K562 (cell line): ENCODE measurements around the gene BLCAP. TPM values are rescaled to one million over a fixed set of nuclear protein-coding genes. Genes with fewer than 3 reads are reported as not detected.
A peak's percentile ranks its signal among the peaks of the same experiment; 100 is the strongest.

Source experiments
- BMI1 ChIP-seq: fragments of 150-350 bp; IDR thresholded peaks from 2 replicates; pipeline ENCODE4 v1.6.1; 2014; ENCODE audit warnings: low read length
- CBX5 ChIP-seq: IDR thresholded peaks from 2 replicates; pipeline ENCODE4 v1.6.1; 2014; ENCODE audit warnings: low read depth, borderline replicate concordance
- CEBPG ChIP-seq, 3 experiments: fragments of 200-800 bp in 1 of 3; sonication (Bioruptor generic) in 1 of 3; sonication (generic) in 1 of 3; formaldehyde crosslinking in 1 of 3; IDR thresholded peaks in 2 of 3; conservative IDR thresholded peaks in 1 of 3; 2 replicates each; pipeline versions ENCODE4 v1.6.1 to v1.8.0; 2016 to 2022; ENCODE audit warnings: missing compliant biosample characterization in 2 of 3, missing genetic modification characterization in 2 of 3, mild to moderate bottlenecking in 1 of 3, missing genetic modification reagents in 1 of 3
- GATA2 ChIP-seq: sonication (generic); formaldehyde crosslinking; IDR thresholded peaks from 2 replicates; pipeline ENCODE4 v1.4.0; 2020; ENCODE audit warnings: mild to moderate bottlenecking, missing genetic modification reagents
- HDAC2 ChIP-seq: fragments of 450-650 bp; IDR thresholded peaks from 2 replicates; pipeline ENCODE4 v1.6.1; 2016; ENCODE audit warnings: mild to moderate bottlenecking
- JUND ChIP-seq, 2 experiments: IDR thresholded peaks; 2 replicates in 1 of 2; 3 replicates in 1 of 2; pipeline ENCODE4 v1.6.1; 2011; ENCODE audit warnings: borderline replicate concordance in 2 of 2, low read depth in 2 of 2, low read length in 2 of 2, improper control_type of control experiment in 1 of 2, missing biosample characterization in 1 of 2, missing genetic modification characterization in 1 of 2, missing genetic modification reagents in 1 of 2
- PYGO2 ChIP-seq: fragments of 450-650 bp; IDR thresholded peaks from 2 replicates; pipeline ENCODE4 v1.6.1; 2016; ENCODE audit warnings: mild to moderate bottlenecking, missing genetic modification characterization, moderate library complexity, missing compliant biosample characterization
- SIX5 ChIP-seq, 2 experiments: IDR thresholded peaks; 2 replicates each; pipeline ENCODE4 v1.6.1; 2011; ENCODE audit warnings: low read length in 2 of 2, borderline replicate concordance in 1 of 2, low read depth in 1 of 2, mild to moderate bottlenecking in 1 of 2, moderate library complexity in 1 of 2; ENCODE audit not compliant: insufficient read depth in 1 of 2
- SMAD1 ChIP-seq: fragments of 150-350 bp; IDR thresholded peaks from 2 replicates; pipeline ENCODE4 v1.6.1; 2014; ENCODE audit warnings: low read length, low read depth; ENCODE audit not compliant: partially characterized antibody
- SREBF2 ChIP-seq: sonication (generic); formaldehyde crosslinking; IDR thresholded peaks from 2 replicates; pipeline ENCODE4 v1.4.0; 2020; ENCODE audit warnings: mild to moderate bottlenecking, missing genetic modification reagents
- STAT5B ChIP-seq: fragments of 250-450 bp; sonication (Bioruptor Pico); IDR thresholded peaks from 2 replicates; pipeline ENCODE4 v1.8.0; 2021; ENCODE audit warnings: mild to moderate bottlenecking, inconsistent platforms
- YY1 ChIP-seq, 3 experiments: IDR thresholded peaks; 2 replicates each; pipeline ENCODE4 v1.6.1; 2011; ENCODE audit warnings: low read length in 2 of 3, mild to moderate bottlenecking in 2 of 3, moderate library complexity in 2 of 3, borderline replicate concordance in 1 of 3, control low read depth in 1 of 3, low read depth in 1 of 3; ENCODE audit not compliant: insufficient read depth in 3 of 3, insufficient replicate concordance in 2 of 3, control insufficient read depth in 1 of 3, insufficient read length in 1 of 3; ENCODE audit errors: extremely low read depth in 1 of 3
- ZBTB1 ChIP-seq: sonication (generic); formaldehyde crosslinking; IDR thresholded peaks from 2 replicates; pipeline ENCODE4 v1.8.1; 2023; ENCODE audit warnings: missing genetic modification reagents, low read depth, mild to moderate bottlenecking, borderline replicate concordance
- ZBTB17 ChIP-seq: fragments of 450-650 bp; formaldehyde crosslinking; IDR thresholded peaks from 2 replicates; pipeline ENCODE4 v1.4.0; 2020; ENCODE audit warnings: mild to moderate bottlenecking
- ZNF57 ChIP-seq: fragments of 450-650 bp; formaldehyde crosslinking; IDR thresholded peaks from 2 replicates; pipeline ENCODE4 v1.4.0; 2020; ENCODE audit warnings: mild to moderate bottlenecking, moderate library complexity
- ZNF75A ChIP-seq: fragments of 450-650 bp; formaldehyde crosslinking; IDR thresholded peaks from 2 replicates; pipeline ENCODE4 v1.4.0; 2020; ENCODE audit warnings: mild to moderate bottlenecking
- polyA plus RNA-seq, 8 experiments: library from polyadenylated mRNA; depleted of rRNA in 4 of 8; stranded (reverse) in 5 of 8; unstranded in 3 of 8; fragments of >200 nt; fragmentation: Nextera tagmentation in 2 of 8; fragmentation: Illumina TruSeq in 1 of 8; extraction: Ambion mirVana in 2 of 8; extraction: Trizol in 1 of 8; gene quantifications; 2 replicates each; pipeline versions ENCODE4 v1.2.1 to v1.2.3, GENCODE V29; 2011 to 2014; ENCODE audit warnings: inconsistent platforms in 1 of 8, missing spikeins in 1 of 8
- total RNA-seq, 7 experiments: library from RNA; depleted of rRNA in 6 of 7; stranded (reverse); fragments of >200 nt in 6 of 7; fragmentation: Illumina TruSeq in 2 of 7; extraction: Trizol in 2 of 7; gene quantifications; 2 replicates each; pipeline versions ENCODE4 v1.2.1 to v1.2.3, GENCODE V29; 2011 to 2021; ENCODE audit warnings: low replicate concordance in 1 of 7
- TF ChIP-seq, protein P1 (sequence below): fragments of 150-350 bp; conservative IDR thresholded peaks from 2 replicates; pipeline ENCODE4 v1.6.1; 2014; ENCODE audit warnings: low read length
- TF ChIP-seq, protein P2 (sequence below): fragments of 250-450 bp; sonication (Bioruptor Pico); IDR thresholded peaks from 2 replicates; pipeline ENCODE4 v1.5.0; 2021; ENCODE audit warnings: mild to moderate bottlenecking, borderline replicate concordance
- TF ChIP-seq, protein P3 (sequence below): fragments of 250-450 bp; sonication (Bioruptor Pico); IDR thresholded peaks from 2 replicates; pipeline ENCODE4 v1.6.1; 2021; ENCODE audit warnings: mild to moderate bottlenecking
- TF ChIP-seq, protein P4 (sequence below): IDR thresholded peaks from 2 replicates; pipeline ENCODE4 v1.6.1; 2016; ENCODE audit warnings: missing genetic modification characterization, missing compliant biosample characterization

The BLCAP gene
- total and polyA plus RNA-seq, 9 of the 15 experiments (the other 6 are each of a cell fraction or from before 2014, with no cell fraction given): 16.9 to 41.5 (median 27.6) TPM

DNA sequence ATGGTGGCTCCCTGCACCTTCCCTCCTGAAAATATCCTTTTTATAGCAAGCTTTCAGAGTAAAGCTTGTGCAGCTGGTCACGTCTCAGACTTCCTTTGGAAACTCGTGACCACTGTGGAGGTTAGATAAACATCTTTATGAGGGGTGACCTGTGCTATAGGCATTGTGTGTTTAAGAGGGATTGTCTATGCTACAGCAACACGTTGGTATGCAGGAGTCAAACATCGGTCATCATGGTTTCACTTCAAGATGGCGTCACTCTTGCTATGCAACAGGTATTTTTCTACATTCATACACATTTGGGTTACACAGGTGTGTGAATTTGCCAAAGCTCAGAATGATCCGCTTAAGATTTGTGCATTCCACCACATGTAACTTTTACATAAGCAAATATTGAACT, 14.6 kb upstream of the BLCAP start (continued):
- TF ChIP-seq PYGO2 (tag): peak; percentile 83
- no peak for TF ChIP-seq CBX5
- TF ChIP-seq, protein P1, sequence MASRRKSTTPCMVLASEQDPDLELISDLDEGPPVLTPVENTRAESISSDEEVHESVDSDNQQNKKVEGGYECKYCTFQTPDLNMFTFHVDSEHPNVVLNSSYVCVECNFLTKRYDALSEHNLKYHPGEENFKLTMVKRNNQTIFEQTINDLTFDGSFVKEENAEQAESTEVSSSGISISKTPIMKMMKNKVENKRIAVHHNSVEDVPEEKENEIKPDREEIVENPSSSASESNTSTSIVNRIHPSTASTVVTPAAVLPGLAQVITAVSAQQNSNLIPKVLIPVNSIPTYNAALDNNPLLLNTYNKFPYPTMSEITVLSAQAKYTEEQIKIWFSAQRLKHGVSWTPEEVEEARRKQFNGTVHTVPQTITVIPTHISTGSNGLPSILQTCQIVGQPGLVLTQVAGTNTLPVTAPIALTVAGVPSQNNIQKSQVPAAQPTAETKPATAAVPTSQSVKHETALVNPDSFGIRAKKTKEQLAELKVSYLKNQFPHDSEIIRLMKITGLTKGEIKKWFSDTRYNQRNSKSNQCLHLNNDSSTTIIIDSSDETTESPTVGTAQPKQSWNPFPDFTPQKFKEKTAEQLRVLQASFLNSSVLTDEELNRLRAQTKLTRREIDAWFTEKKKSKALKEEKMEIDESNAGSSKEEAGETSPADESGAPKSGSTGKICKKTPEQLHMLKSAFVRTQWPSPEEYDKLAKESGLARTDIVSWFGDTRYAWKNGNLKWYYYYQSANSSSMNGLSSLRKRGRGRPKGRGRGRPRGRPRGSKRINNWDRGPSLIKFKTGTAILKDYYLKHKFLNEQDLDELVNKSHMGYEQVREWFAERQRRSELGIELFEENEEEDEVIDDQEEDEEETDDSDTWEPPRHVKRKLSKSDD: no peak
- no peak for TF ChIP-seq ZBTB1 (CRISPR knock-in tag)
- TF ChIP-seq SREBF2 (CRISPR knock-in tag): no peak
- TF ChIP-seq ZNF75A (CRISPR knock-in tag): peak; percentile 89
- TF ChIP-seq, protein P2, sequence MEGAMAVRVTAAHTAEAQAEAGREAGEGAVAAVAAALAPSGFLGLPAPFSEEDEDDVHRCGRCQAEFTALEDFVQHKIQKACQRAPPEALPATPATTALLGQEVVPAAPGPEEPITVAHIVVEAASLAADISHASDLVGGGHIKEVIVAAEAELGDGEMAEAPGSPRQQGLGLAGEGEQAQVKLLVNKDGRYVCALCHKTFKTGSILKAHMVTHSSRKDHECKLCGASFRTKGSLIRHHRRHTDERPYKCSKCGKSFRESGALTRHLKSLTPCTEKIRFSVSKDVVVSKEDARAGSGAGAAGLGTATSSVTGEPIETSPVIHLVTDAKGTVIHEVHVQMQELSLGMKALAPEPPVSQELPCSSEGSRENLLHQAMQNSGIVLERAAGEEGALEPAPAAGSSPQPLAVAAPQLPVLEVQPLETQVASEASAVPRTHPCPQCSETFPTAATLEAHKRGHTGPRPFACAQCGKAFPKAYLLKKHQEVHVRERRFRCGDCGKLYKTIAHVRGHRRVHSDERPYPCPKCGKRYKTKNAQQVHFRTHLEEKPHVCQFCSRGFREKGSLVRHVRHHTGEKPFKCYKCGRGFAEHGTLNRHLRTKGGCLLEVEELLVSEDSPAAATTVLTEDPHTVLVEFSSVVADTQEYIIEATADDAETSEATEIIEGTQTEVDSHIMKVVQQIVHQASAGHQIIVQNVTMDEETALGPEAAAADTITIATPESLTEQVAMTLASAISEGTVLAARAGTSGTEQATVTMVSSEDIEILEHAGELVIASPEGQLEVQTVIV: peak; percentile 74; the same call in 1 of the 2 replicates
- TF ChIP-seq, protein P3, sequence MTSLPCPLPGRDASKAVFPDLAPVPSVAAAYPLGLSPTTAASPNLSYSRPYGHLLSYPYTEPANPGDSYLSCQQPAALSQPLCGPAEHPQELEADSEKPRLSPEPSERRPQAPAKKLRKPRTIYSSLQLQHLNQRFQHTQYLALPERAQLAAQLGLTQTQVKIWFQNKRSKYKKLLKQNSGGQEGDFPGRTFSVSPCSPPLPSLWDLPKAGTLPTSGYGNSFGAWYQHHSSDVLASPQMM (CRISPR knock-in tag): no peak
- TF ChIP-seq YY1 (IDR thresholded peaks at IDR 0.05; ENCODE audit: borderline replicate concordance in 1 of 3, control insufficient read depth in 1 of 3, extremely low read depth in 1 of 3, insufficient read depth in 3 of 3, insufficient read length in 1 of 3, insufficient replicate concordance in 2 of 3, low read depth in 1 of 3, low read length in 2 of 3): no peak
- TF ChIP-seq, protein P4, sequence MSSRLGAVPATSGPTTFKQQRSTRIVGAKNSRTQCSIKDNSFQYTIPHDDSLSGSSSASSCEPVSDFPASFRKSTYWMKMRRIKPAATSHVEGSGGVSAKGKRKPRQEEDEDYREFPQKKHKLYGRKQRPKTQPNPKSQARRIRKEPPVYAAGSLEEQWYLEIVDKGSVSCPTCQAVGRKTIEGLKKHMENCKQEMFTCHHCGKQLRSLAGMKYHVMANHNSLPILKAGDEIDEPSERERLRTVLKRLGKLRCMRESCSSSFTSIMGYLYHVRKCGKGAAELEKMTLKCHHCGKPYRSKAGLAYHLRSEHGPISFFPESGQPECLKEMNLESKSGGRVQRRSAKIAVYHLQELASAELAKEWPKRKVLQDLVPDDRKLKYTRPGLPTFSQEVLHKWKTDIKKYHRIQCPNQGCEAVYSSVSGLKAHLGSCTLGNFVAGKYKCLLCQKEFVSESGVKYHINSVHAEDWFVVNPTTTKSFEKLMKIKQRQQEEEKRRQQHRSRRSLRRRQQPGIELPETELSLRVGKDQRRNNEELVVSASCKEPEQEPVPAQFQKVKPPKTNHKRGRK (tag): no peak
- TF ChIP-seq JUND (IDR thresholded peaks at IDR 0.05; ENCODE audit: borderline replicate concordance, low read depth, low read length): no peak
- TF ChIP-seq JUND (tag; IDR thresholded peaks at IDR 0.05; ENCODE audit: borderline replicate concordance, low read depth, low read length): no peak
- no peak for TF ChIP-seq SMAD1
- TF ChIP-seq CEBPG (CRISPR knock-in tag; IDR thresholded peaks at IDR 0.05): no peak
- no peak for TF ChIP-seq CEBPG (tag; conservative IDR thresholded peaks at IDR 0.05 in 1 of 2, IDR thresholded peaks at IDR 0.05 in 1 of 2)
- TF ChIP-seq STAT5B (CRISPR knock-in tag): no peak
- no peak for TF ChIP-seq SIX5 (IDR thresholded peaks at IDR 0.05; ENCODE audit: borderline replicate concordance in 1 of 2, insufficient read depth in 1 of 2, low read depth in 1 of 2, low read length in 2 of 2)
- TF ChIP-seq BMI1: no peak
- TF ChIP-seq ZNF57 (CRISPR knock-in tag): peak; percentile 82; the same call in 1 of the 2 replicates
- TF ChIP-seq HDAC2: no peak
- TF ChIP-seq ZBTB17 (CRISPR knock-in tag): peak; percentile 93
- no peak for TF ChIP-seq GATA2 (CRISPR knock-in tag)
